HepG2 (cell line): Measurements from ENCODE around the gene MRPL38. TPM values are rescaled to one million over a fixed set of nuclear protein-coding genes. Genes with fewer than 3 reads are reported as not detected.

ENCODE experiments used
- KIAA2018 ChIP-seq: sonication (generic); formaldehyde crosslinking; IDR thresholded peaks from 2 replicates; pipeline ENCODE4 v1.5.0; 2020; ENCODE audit warnings: mild to moderate bottlenecking, missing genetic modification reagents, borderline replicate concordance
- NR2F2 ChIP-seq: IDR thresholded peaks from 2 replicates; pipeline ENCODE4 v1.6.1; 2012; ENCODE audit warnings: low read depth, inconsistent platforms, borderline replicate concordance
- RORA ChIP-seq: sonication (generic); formaldehyde crosslinking; IDR thresholded peaks from 2 replicates; pipeline ENCODE4 v1.5.0; 2020; ENCODE audit warnings: mild to moderate bottlenecking, missing genetic modification reagents, moderate library complexity
- STAG1 ChIP-seq: sonication (generic); formaldehyde crosslinking; IDR thresholded peaks from 2 replicates; pipeline ENCODE4 v1.4.0; 2020; ENCODE audit warnings: missing genetic modification reagents
- USF2 ChIP-seq, 2 experiments: sonication (generic) in 1 of 2; formaldehyde crosslinking in 1 of 2; IDR thresholded peaks; 2 replicates each; pipeline versions ENCODE4 v1.5.1 to v1.6.1; 2011 to 2020; ENCODE audit warnings: borderline replicate concordance in 1 of 2, low read depth in 1 of 2, low read length in 1 of 2, mild to moderate bottlenecking in 1 of 2, missing genetic modification reagents in 1 of 2, moderate library complexity in 1 of 2
- ZBTB8A ChIP-seq: sonication (generic); formaldehyde crosslinking; IDR thresholded peaks from 2 replicates; pipeline ENCODE4 v1.4.0; 2020; ENCODE audit warnings: mild to moderate bottlenecking, low read depth, missing genetic modification reagents, borderline replicate concordance
- ZNF12 ChIP-seq: sonication (generic); formaldehyde crosslinking; IDR thresholded peaks from 2 replicates; pipeline ENCODE4 v1.5.0; 2020; ENCODE audit warnings: missing genetic modification reagents
- ZNF143 ChIP-seq: sonication (generic); formaldehyde crosslinking; IDR thresholded peaks from 2 replicates; pipeline ENCODE4 v1.4.0; 2020; ENCODE audit warnings: missing genetic modification reagents
- ZNF513 ChIP-seq: sonication (generic); formaldehyde crosslinking; conservative IDR thresholded peaks from 2 replicates; pipeline ENCODE4 v1.5.0; 2020; ENCODE audit warnings: missing genetic modification reagents
- ZNF619 ChIP-seq: sonication (generic); formaldehyde crosslinking; IDR thresholded peaks from 2 replicates; pipeline ENCODE4 v1.4.0; 2020; ENCODE audit warnings: mild to moderate bottlenecking, missing genetic modification reagents
- ZNF644 ChIP-seq: IDR thresholded peaks from 2 replicates; pipeline ENCODE4 v1.6.1; 2016; ENCODE audit warnings: low read depth
- ZNF75D ChIP-seq: sonication (generic); formaldehyde crosslinking; IDR thresholded peaks from 2 replicates; pipeline ENCODE4 v1.8.1; 2023; ENCODE audit warnings: missing genetic modification reagents, mild to moderate bottlenecking, borderline replicate concordance
- ZNF782 ChIP-seq: sonication (generic); formaldehyde crosslinking; IDR thresholded peaks from 2 replicates; pipeline ENCODE4 v1.4.0; 2020; ENCODE audit warnings: missing genetic modification reagents, mild to moderate bottlenecking, borderline replicate concordance
- ZUFSP ChIP-seq: sonication (generic); formaldehyde crosslinking; IDR thresholded peaks from 2 replicates; pipeline ENCODE4 v1.9.0; 2021; ENCODE audit warnings: missing genetic modification reagents, mild to moderate bottlenecking, borderline replicate concordance
- polyA plus RNA-seq, 8 experiments: library from polyadenylated mRNA; depleted of rRNA in 3 of 8; stranded (reverse) in 7 of 8; unstranded in 1 of 8; fragments of >200 nt; fragmentation: Illumina TruSeq in 4 of 8; extraction: Trizol in 4 of 8; gene quantifications; 2 replicates each; pipeline versions ENCODE4 v1.2.1 to v1.2.3, GENCODE V29; 2011 to 2016; ENCODE audit warnings: low read depth in 4 of 8, missing spikeins in 1 of 8, mixed read lengths in 1 of 8; ENCODE audit not compliant: insufficient read depth in 1 of 8
- total RNA-seq, 5 experiments: library from RNA; depleted of rRNA; stranded (reverse); fragments of >200 nt; fragmentation: Illumina TruSeq; extraction: Trizol; gene quantifications; 2 replicates each; pipeline ENCODE4 v1.2.3, GENCODE V29; 2016; ENCODE audit warnings: low read depth in 1 of 5

The MRPL38 gene
- total and polyA plus RNA-seq, 2 of the 13 experiments (the other 11 are each of a cell fraction or from before 2014, with no cell fraction given), result 83.7 to 125 TPM

GRCh38 chr17:75904749-75905521, at the start of gene MRPL38 (continued):
- TF ChIP-seq USF2 (IDR thresholded peaks at IDR 0.05; ENCODE audit: low read depth, low read length) (no peak), USF2 (CRISPR knock-in tag; IDR thresholded peaks at IDR 0.05; ENCODE audit: borderline replicate concordance) (no peak; the same call in 1 of the 2 replicates), STAG1 (CRISPR knock-in tag) (peak; percentile 100), ZNF782 (no peak), ZNF12 (no peak), ZNF619 (CRISPR knock-in tag) (peak; percentile 88), ZNF513 (CRISPR knock-in tag) (no peak), ZUFSP (CRISPR knock-in tag) (no peak), ZNF644 (no peak), KIAA2018 (CRISPR knock-in tag) (0 out of 2 replicates have a peak, but pooled peaks have one; percentile 88), RORA (CRISPR knock-in tag) (no peak), NR2F2 (peak; percentile 15; the same call in 1 of the 2 replicates), ZBTB8A (CRISPR knock-in tag) (peak; percentile 85; the same call in 1 of the 2 replicates), ZNF75D (CRISPR knock-in tag) (no peak), ZNF143 (CRISPR knock-in tag) (peak; percentile 77; the same call in 1 of the 2 replicates)
